GM23338 (cell line): ENCODE data around the gene NTM. TPM values are rescaled to one million over a fixed set of nuclear protein-coding genes. Genes with fewer than 3 reads are reported as not detected.
A peak's percentile ranks its signal among the peaks of the same experiment; 100 is the strongest.

Source experiments
- ATAC-seq: fragments of 200-7000 bp; cut with Tn5 transposase; 3 replicates; pipeline ENCODE4 v1.9.1; 2020
- DNase-seq: peaks from one replicate; pipeline ENCODE4 v3.0.0-alpha.2; 2015; ENCODE audit warnings: low spot score
- H2AFZ ChIP-seq: fragments of 200-600 bp; sonication (generic); 2 replicates; pipeline ENCODE4 v1.8.0; 2016; ENCODE audit warnings: antibody characterized with exemption, mild to moderate bottlenecking, moderate library complexity
- H3F3A ChIP-seq: fragments of 200-600 bp; sonication (generic); replicated peaks from 2 replicates; pipeline ENCODE4 v1.8.0; 2017; ENCODE audit warnings: antibody characterized with exemption, mixed run types, low read depth
- H3K27ac ChIP-seq: fragments of 200-600 bp; sonication (generic); 2 replicates; pipeline ENCODE4 v1.6.1; 2016; ENCODE audit warnings: low read depth
- H3K27me3 ChIP-seq: fragments of 200-600 bp; sonication (generic); 2 replicates; pipeline ENCODE4 v1.8.0; 2016; ENCODE audit warnings: mild to moderate bottlenecking, mixed run types, moderate library complexity; ENCODE audit not compliant: insufficient read depth
- H3K36me3 ChIP-seq: fragments of 200-600 bp; sonication (generic); 2 replicates; pipeline ENCODE4 v1.8.0; 2016; ENCODE audit warnings: mild to moderate bottlenecking; ENCODE audit not compliant: insufficient read depth
- H3K4me1 ChIP-seq: fragments of 200-600 bp; sonication (generic); 2 replicates; pipeline ENCODE4 v1.8.0; 2016; ENCODE audit warnings: mild to moderate bottlenecking, moderate library complexity; ENCODE audit not compliant: insufficient read depth
- H3K4me2 ChIP-seq: fragments of 200-600 bp; sonication (generic); 2 replicates; pipeline ENCODE4 v1.7.1; 2017; ENCODE audit warnings: mixed run types
- H3K4me3 ChIP-seq: fragments of 200-600 bp; sonication (generic); 2 replicates; pipeline ENCODE4 v1.6.1; 2016; ENCODE audit warnings: mixed run types
- H3K79me2 ChIP-seq: fragments of 200-600 bp; sonication (generic); replicated peaks from 2 replicates; pipeline ENCODE4 v1.8.0; 2017; ENCODE audit warnings: mild to moderate bottlenecking; ENCODE audit not compliant: insufficient read depth
- H3K9me2 ChIP-seq: fragments of 200-600 bp; sonication (generic); 2 replicates; pipeline ENCODE4 v1.8.0; 2017; ENCODE audit not compliant: insufficient read depth
- H4K20me1 ChIP-seq: fragments of 200-600 bp; sonication (generic); replicated peaks from 2 replicates; pipeline ENCODE4 v1.8.0; 2017; ENCODE audit warnings: mild to moderate bottlenecking; ENCODE audit not compliant: insufficient read depth
- H3K27ac Mint-ChIP-seq: 2 replicates; pipeline ENCODE4 v1.8.0; 2020; ENCODE audit warnings: inconsistent platforms, mild to moderate bottlenecking, moderate library complexity, mixed read lengths
- H3K27me3 Mint-ChIP-seq: 3 replicates; pipeline ENCODE4 v1.8.0; 2022; ENCODE audit warnings: low read depth, mild to moderate bottlenecking, moderate library complexity, mixed read lengths, inconsistent platforms; ENCODE audit not compliant: insufficient read depth, poor library complexity
- H3K36me3 Mint-ChIP-seq: 3 replicates; pipeline ENCODE4 v1.8.0; 2021; ENCODE audit warnings: low read depth, mild to moderate bottlenecking, inconsistent platforms, moderate library complexity, mixed read lengths
- H3K4me1 Mint-ChIP-seq: 3 replicates; pipeline ENCODE4 v1.8.0; 2020; ENCODE audit warnings: mild to moderate bottlenecking, inconsistent platforms, mixed read lengths
- H3K4me3 Mint-ChIP-seq: 3 replicates; pipeline ENCODE4 v1.8.0; 2021; ENCODE audit warnings: moderate library complexity, mild to moderate bottlenecking, inconsistent platforms, mixed read lengths
- H3K9me3 Mint-ChIP-seq: 3 replicates; pipeline ENCODE4 v1.8.0; 2020; ENCODE audit warnings: moderate library complexity, mild to moderate bottlenecking, inconsistent platforms, mixed read lengths
- CTCF ChIP-seq, 2 experiments: fragments of 200-600 bp in 1 of 2; sonication (generic) in 1 of 2; conservative IDR thresholded peaks; 2 replicates each; pipeline versions ENCODE4 v1.5.1 to v1.6.1; 2016 to 2017; ENCODE audit warnings: antibody characterized with exemption in 2 of 2, low read depth in 2 of 2, mild to moderate bottlenecking in 2 of 2, moderate library complexity in 1 of 2
- EZH2 ChIP-seq: fragments of 200-600 bp; sonication (generic); IDR thresholded peaks from one replicate; pipeline ENCODE4 v1.8.0; 2017; ENCODE audit warnings: antibody characterized with exemption, mild to moderate bottlenecking, low read depth; ENCODE audit not compliant: unreplicated experiment
- JUNB ChIP-seq: IDR thresholded peaks from one replicate; pipeline ENCODE4 v1.6.1; 2016; ENCODE audit warnings: antibody characterized with exemption; ENCODE audit not compliant: unreplicated experiment
- STAT1 ChIP-seq: IDR thresholded peaks from one replicate; pipeline ENCODE4 v1.6.1; 2016; ENCODE audit warnings: antibody characterized with exemption; ENCODE audit not compliant: unreplicated experiment
- ZNF114 ChIP-seq: fragments of 250-450 bp; sonication (Bioruptor Pico); IDR thresholded peaks from 2 replicates; pipeline ENCODE4 v1.5.0; 2020; ENCODE audit warnings: mild to moderate bottlenecking, moderate library complexity
- ZNF331 ChIP-seq: fragments of 250-450 bp; sonication (Bioruptor Pico); IDR thresholded peaks from 2 replicates; pipeline ENCODE4 v1.5.0; 2020; ENCODE audit warnings: low read depth, mild to moderate bottlenecking, moderate library complexity
- ZNF462 ChIP-seq: fragments of 250-450 bp; sonication (Bioruptor Pico); IDR thresholded peaks from 2 replicates; pipeline ENCODE4 v1.5.0; 2020; ENCODE audit warnings: mild to moderate bottlenecking, moderate library complexity
- polyA plus RNA-seq: library from polyadenylated mRNA; unstranded; fragments of >200 nt; fragmentation: Nextera tagmentation; extraction: Ambion mirVana; gene quantifications from 2 replicates; pipeline ENCODE4 v1.2.1, GENCODE V29; 2016
- total RNA-seq: library from RNA; depleted of rRNA; stranded (reverse); fragments of >200 nt; shearing (Covaris generic); gene quantifications from 2 replicates; pipeline ENCODE4 v1.2.3, GENCODE V29; 2014

NTM gene
- total and polyA plus RNA-seq, 2 experiments from 2014 or later, result 10.6 to 14.6 TPM

GRCh38 chr11:131886201-131886600, 515.8 kb downstream of the NTM start (continued):
- TF ChIP-seq ZNF462 (CRISPR knock-in tag) (no peak), EZH2 (no peak)

DNA sequence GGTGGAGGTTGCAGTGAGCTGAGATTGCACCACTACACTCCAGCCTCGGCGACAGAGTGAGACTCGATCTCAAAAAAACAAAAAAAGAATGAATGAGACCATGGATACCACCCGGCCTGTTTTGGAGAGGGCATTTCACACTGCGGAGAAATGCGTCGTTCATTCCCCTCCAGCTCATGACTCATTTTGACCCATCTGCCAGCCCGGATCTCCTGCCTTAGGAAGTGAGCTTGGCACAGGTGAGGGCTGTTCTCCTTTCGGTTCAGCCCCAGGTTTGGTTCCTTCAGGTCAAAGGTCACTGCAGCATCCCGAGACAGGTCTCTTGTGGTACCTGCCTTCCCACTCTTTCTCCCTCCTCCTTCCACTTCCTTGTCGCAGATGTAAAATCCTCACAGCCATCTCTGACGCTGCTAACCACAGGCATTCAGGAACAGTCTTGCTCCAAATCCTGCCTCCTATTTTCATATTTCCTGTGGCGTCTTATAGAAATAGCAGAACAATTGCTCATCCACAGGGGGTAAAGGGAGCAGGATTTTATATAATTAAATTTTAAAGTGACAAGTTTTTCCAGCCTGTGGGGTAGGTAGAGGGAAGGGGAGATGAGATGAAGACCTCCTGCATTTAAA, 517.9 kb downstream of the NTM start:
- Mint-ChIP-seq H3K27ac (no peak overlapping the region), H3K4me3 (no peak overlapping the region), H3K36me3 (no peaks in the 10 kb centered on the region), H3K27me3 (peaks cover 2% of the 10 kb centered on the region), H3K9me3 (no peaks in the 10 kb centered on the region), H3K4me1 (peaks cover 14% of the 10 kb centered on the region)
- ATAC-seq (no peak), DNase-seq (no peak)
- no peaks in the 10 kb centered on the region for H3K27me3 ChIP-seq
- no peaks in the 10 kb centered on the region; the same call in 1 of the 2 replicates for H3K9me2 ChIP-seq
- H2AFZ ChIP-seq, result no peak overlapping the region
- H3F3A ChIP-seq, result peaks cover 6% of the 10 kb centered on the region; the same call in 1 of the 2 replicates
- no peaks in the 10 kb centered on the region for H3K36me3 ChIP-seq
- no peaks in the 10 kb centered on the region for H3K79me2 ChIP-seq
- no peak overlapping the region for H3K4me3 ChIP-seq
- H3K4me1 ChIP-seq, result peaks cover 32% of the 10 kb centered on the region
- peak overlapping the region; percentile 57; the same call in 1 of the 2 replicates for H3K4me2 ChIP-seq
- 0 out of 2 replicates have a peak overlapping the region, but pooled peaks have one; percentile 39 for H3K27ac ChIP-seq
- H4K20me1 ChIP-seq, result no peaks in the 10 kb centered on the region
- TF ChIP-seq ZNF331 (CRISPR knock-in tag), result no peak
- no peak for TF ChIP-seq JUNB
- no peak for TF ChIP-seq CTCF (conservative IDR thresholded peaks at IDR 0.05; ENCODE audit: low read depth in 2 of 2)
- no peak for TF ChIP-seq STAT1
- TF ChIP-seq ZNF114 (CRISPR knock-in tag), result no peak
- TF ChIP-seq ZNF462 (CRISPR knock-in tag), result no peak
